ENCODE results near the gene PTPRQ. TPM values are rescaled to one million over a fixed set of nuclear protein-coding genes. Genes with fewer than 3 reads are reported as not detected.

PTPRQ gene
- total RNA-seq, 5 donors from 2014 or later (not counting 1 experiment from before 2014, with no cell fraction given): not detected

GRCh38 chr12:80636832-80637231 lies 192.8 kb downstream of the PTPRQ start:
- Mint-ChIP-seq H3K4me3 (no peak overlapping the region), H3K27me3 (no peaks in the 10 kb centered on the region), H3K9me3 (peaks cover 1 to 10% (median 7%) of the 10 kb centered on the region in 3 donors), H3K36me3 (no peaks in the 10 kb centered on the region), H3K4me1 (no peaks in the 10 kb centered on the region), H3K27ac (no peak overlapping the region)
- no peaks in the 10 kb centered on the region for H3K36me3 ChIP-seq (ENCODE audit: control insufficient read depth in 2 of 2, extremely low read depth in 1 of 2, insufficient read depth in 1 of 2, low read length in 1 of 2)
- H3K4me3 ChIP-seq (ENCODE audit: control insufficient read depth in 1 of 2, extremely low read depth in 1 of 2, low read length in 1 of 2): no peak overlapping the region
- H3K9me3 ChIP-seq: no peaks in the 10 kb centered on the region
- WGBS (ENCODE audit: insufficient coverage): no CpG with 5 or more reads among the region's 4 CpGs
- ATAC-seq (replicated peaks in 1 of 4): no peak
- no peaks in the 10 kb centered on the region for H3K27me3 ChIP-seq (replicated peaks in 1 of 2; ENCODE audit: control insufficient read depth in 2 of 2, extremely low read depth in 1 of 2, insufficient read depth in 2 of 2, low read length in 1 of 2)
- ChIA-PET POLR2A (no interaction called here), CTCF (no interaction called here)
- no peaks in the 10 kb centered on the region for H3K4me1 ChIP-seq (ENCODE audit: control insufficient read depth in 1 of 2, extremely low read depth in 1 of 2, insufficient read depth in 2 of 2, low read length in 2 of 2)
- no peak overlapping the region for H3K27ac ChIP-seq (ENCODE audit: low read length)
- DNase-seq: no peak

DNA sequence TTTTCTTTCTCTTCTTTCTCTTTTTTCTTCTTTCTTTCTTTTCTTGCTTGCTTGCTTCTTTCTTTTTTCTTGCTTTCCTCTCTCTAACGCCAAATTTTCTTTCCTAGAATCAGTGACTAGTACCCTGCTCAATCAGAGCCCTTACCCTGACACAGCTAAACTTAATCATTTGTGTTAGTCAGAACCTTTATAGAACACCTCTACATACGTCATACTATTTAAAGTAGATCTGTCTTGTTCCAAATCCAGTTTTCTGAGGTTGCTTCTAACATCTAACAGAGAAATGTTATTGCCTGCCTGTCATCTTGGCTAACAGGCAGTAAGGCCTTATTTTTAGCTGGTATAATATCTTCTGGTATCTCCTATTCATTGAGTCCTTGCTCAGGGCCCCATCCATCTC lies 197.9 kb downstream of the PTPRQ start:
- H3K27me3 Mint-ChIP-seq: no peaks in the 10 kb centered on the region
- H3K4me3 Mint-ChIP-seq: no peak overlapping the region
- Histone ChIP-seq H3K27me3 (replicated peaks in 1 of 2; ENCODE audit: control insufficient read depth in 2 of 2, extremely low read depth in 1 of 2, insufficient read depth in 2 of 2, low read length in 1 of 2) (no peaks in the 10 kb centered on the region), H3K4me3 (ENCODE audit: control insufficient read depth in 1 of 2, extremely low read depth in 1 of 2, low read length in 1 of 2) (no peak overlapping the region), H3K4me1 (ENCODE audit: control insufficient read depth in 1 of 2, extremely low read depth in 1 of 2, insufficient read depth in 2 of 2, low read length in 2 of 2) (no peaks in the 10 kb centered on the region), H3K9me3 (no peaks in the 10 kb centered on the region), H3K27ac (ENCODE audit: low read length) (no peak overlapping the region), H3K36me3 (ENCODE audit: control insufficient read depth in 2 of 2, extremely low read depth in 1 of 2, insufficient read depth in 1 of 2, low read length in 1 of 2) (no peaks in the 10 kb centered on the region)
- H3K9me3 Mint-ChIP-seq: peaks cover 8 to 15% (median 12%) of the 10 kb centered on the region in 3 donors
- no peaks in the 10 kb centered on the region for H3K36me3 Mint-ChIP-seq
- no peak for ATAC-seq (replicated peaks in 1 of 4)
- CTCF ChIA-PET: no interaction called here
- POLR2A ChIA-PET: no interaction called here
- no peak for DNase-seq
- H3K4me1 Mint-ChIP-seq: no peaks in the 10 kb centered on the region
- no peak overlapping the region for H3K27ac Mint-ChIP-seq
- WGBS (ENCODE audit: insufficient coverage): no CpG with 5 or more reads among the region's 2 CpGs

GRCh38 chr12:80643961-80644360 lies 199.9 kb downstream of the PTPRQ start:
- no peak overlapping the region for H3K4me3 ChIP-seq (ENCODE audit: control insufficient read depth in 1 of 2, extremely low read depth in 1 of 2, low read length in 1 of 2)
- Mint-ChIP-seq H3K4me1 (no peaks in the 10 kb centered on the region), H3K4me3 (no peak overlapping the region), H3K27ac (no peak overlapping the region), H3K9me3 (peaks cover 7 to 13% (median 8%) of the 10 kb centered on the region in 3 donors), H3K36me3 (no peaks in the 10 kb centered on the region), H3K27me3 (no peaks in the 10 kb centered on the region)
- no peak for ATAC-seq (replicated peaks in 1 of 4)
- H3K27me3 ChIP-seq (replicated peaks in 1 of 2; ENCODE audit: control insufficient read depth in 2 of 2, extremely low read depth in 1 of 2, insufficient read depth in 2 of 2, low read length in 1 of 2): no peaks in the 10 kb centered on the region
- no peak for DNase-seq
- no peaks in the 10 kb centered on the region for H3K9me3 ChIP-seq
- no peak overlapping the region for H3K27ac ChIP-seq (ENCODE audit: low read length)
- ChIA-PET CTCF (no interaction called here), POLR2A (no interaction called here)
- H3K36me3 ChIP-seq (ENCODE audit: control insufficient read depth in 2 of 2, extremely low read depth in 1 of 2, insufficient read depth in 1 of 2, low read length in 1 of 2): no peaks in the 10 kb centered on the region
- no CpG with 5 or more reads among the region's 2 CpGs for WGBS (ENCODE audit: insufficient coverage)
- no peaks in the 10 kb centered on the region for H3K4me1 ChIP-seq (ENCODE audit: control insufficient read depth in 1 of 2, extremely low read depth in 1 of 2, insufficient read depth in 2 of 2, low read length in 2 of 2)

GRCh38 chr12:80648881-80649280 lies 204.8 kb downstream of the PTPRQ start:
- POLR2A ChIA-PET: no interaction called here
- Mint-ChIP-seq H3K4me3 (no peak overlapping the region), H3K27ac (no peak overlapping the region), H3K27me3 (no peaks in the 10 kb centered on the region), H3K9me3 (peaks cover 0 to 5% (median 3%) of the 10 kb centered on the region in 3 donors), H3K36me3 (no peaks in the 10 kb centered on the region), H3K4me1 (no peaks in the 10 kb centered on the region)
- ATAC-seq (replicated peaks in 1 of 4): no peak
- Histone ChIP-seq H3K4me1 (ENCODE audit: control insufficient read depth in 1 of 2, extremely low read depth in 1 of 2, insufficient read depth in 2 of 2, low read length in 2 of 2) (no peaks in the 10 kb centered on the region), H3K4me3 (ENCODE audit: control insufficient read depth in 1 of 2, extremely low read depth in 1 of 2, low read length in 1 of 2) (no peak overlapping the region), H3K27ac (ENCODE audit: low read length) (no peak overlapping the region), H3K27me3 (replicated peaks in 1 of 2; ENCODE audit: control insufficient read depth in 2 of 2, extremely low read depth in 1 of 2, insufficient read depth in 2 of 2, low read length in 1 of 2) (no peaks in the 10 kb centered on the region), H3K36me3 (ENCODE audit: control insufficient read depth in 2 of 2, extremely low read depth in 1 of 2, insufficient read depth in 1 of 2, low read length in 1 of 2) (no peaks in the 10 kb centered on the region), H3K9me3 (no peaks in the 10 kb centered on the region)
- CTCF ChIA-PET: no interaction called here
- WGBS (ENCODE audit: insufficient coverage): no CpG with 5 or more reads among the region's 1 CpG
- DNase-seq: no peak

DNA sequence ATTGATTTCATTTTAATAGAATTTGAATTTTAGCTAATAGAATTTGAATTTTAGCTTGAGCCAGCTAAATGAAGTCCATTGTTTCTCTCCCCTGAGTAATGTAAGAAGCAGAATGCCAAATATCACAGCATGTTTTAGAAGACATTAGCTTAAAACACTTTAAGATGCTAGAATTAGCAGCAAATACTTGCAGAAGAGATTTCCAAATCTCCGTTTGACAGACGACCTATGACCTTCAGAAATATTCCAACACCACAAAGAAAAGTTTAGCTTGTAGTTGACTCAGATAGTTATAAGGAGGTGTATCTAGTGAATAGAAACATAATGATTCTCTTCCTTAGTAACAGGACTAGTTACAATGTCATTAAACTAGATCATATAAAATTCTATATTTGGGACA lies 211.7 kb downstream of the PTPRQ start:
- ChIA-PET POLR2A (no interaction called here), CTCF (no interaction called here)
- Histone ChIP-seq H3K27ac (ENCODE audit: low read length) (no peak overlapping the region), H3K36me3 (ENCODE audit: control insufficient read depth in 2 of 2, extremely low read depth in 1 of 2, insufficient read depth in 1 of 2, low read length in 1 of 2) (no peaks in the 10 kb centered on the region), H3K9me3 (no peaks in the 10 kb centered on the region), H3K4me3 (ENCODE audit: control insufficient read depth in 1 of 2, extremely low read depth in 1 of 2, low read length in 1 of 2) (no peak overlapping the region), H3K4me1 (ENCODE audit: control insufficient read depth in 1 of 2, extremely low read depth in 1 of 2, insufficient read depth in 2 of 2, low read length in 2 of 2) (no peaks in the 10 kb centered on the region), H3K27me3 (replicated peaks in 1 of 2; ENCODE audit: control insufficient read depth in 2 of 2, extremely low read depth in 1 of 2, insufficient read depth in 2 of 2, low read length in 1 of 2) (no peaks in the 10 kb centered on the region)
- no peak overlapping the region for H3K27ac Mint-ChIP-seq
- no peaks in the 10 kb centered on the region for H3K36me3 Mint-ChIP-seq
- no peak for ATAC-seq (replicated peaks in 1 of 4)
- WGBS (ENCODE audit: insufficient coverage): no CpG with 5 or more reads among the region's 2 CpGs
- H3K4me3 Mint-ChIP-seq: no peak overlapping the region
- no peaks in the 10 kb centered on the region for H3K27me3 Mint-ChIP-seq
- H3K4me1 Mint-ChIP-seq: no peaks in the 10 kb centered on the region
- H3K9me3 Mint-ChIP-seq: peaks cover 5 to 8% (median 7%) of the 10 kb centered on the region in 3 donors
- no peak for DNase-seq

DNA sequence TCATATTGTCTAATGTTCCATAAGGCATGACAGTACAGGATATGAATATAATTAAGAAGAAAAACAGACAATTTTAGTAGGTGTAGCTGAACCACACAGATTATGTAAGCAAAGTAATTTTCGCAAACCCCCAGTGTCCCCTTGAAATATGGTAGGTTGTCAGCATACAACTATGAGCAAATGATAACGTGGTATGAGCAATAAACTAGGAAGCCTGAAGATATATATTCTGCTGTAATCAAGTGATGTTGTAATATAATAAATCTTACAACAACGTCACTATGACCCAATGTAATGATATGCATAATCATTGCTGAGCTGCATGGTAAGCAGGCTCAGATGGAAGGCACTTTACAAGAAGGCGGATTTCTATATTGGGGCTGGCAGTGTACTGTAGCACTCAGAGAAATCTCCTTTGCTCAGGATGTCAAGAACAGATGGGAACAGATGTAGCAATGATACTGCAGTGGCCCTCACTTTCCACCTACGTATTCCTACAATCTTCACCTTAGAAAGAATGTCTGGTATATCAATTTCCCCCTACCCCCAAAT lies 215.6 kb downstream of the PTPRQ start:
- Histone ChIP-seq H3K36me3 (ENCODE audit: control insufficient read depth in 2 of 2, extremely low read depth in 1 of 2, insufficient read depth in 1 of 2, low read length in 1 of 2) (no peaks in the 10 kb centered on the region), H3K9me3 (no peaks in the 10 kb centered on the region), H3K27ac (ENCODE audit: low read length) (no peak overlapping the region), H3K4me3 (ENCODE audit: control insufficient read depth in 1 of 2, extremely low read depth in 1 of 2, low read length in 1 of 2) (no peak overlapping the region), H3K4me1 (ENCODE audit: control insufficient read depth in 1 of 2, extremely low read depth in 1 of 2, insufficient read depth in 2 of 2, low read length in 2 of 2) (no peaks in the 10 kb centered on the region), H3K27me3 (replicated peaks in 1 of 2; ENCODE audit: control insufficient read depth in 2 of 2, extremely low read depth in 1 of 2, insufficient read depth in 2 of 2, low read length in 1 of 2) (no peaks in the 10 kb centered on the region)
- Mint-ChIP-seq H3K27ac (no peak overlapping the region), H3K36me3 (no peaks in the 10 kb centered on the region), H3K9me3 (peaks cover 4 to 8% (median 5%) of the 10 kb centered on the region in 3 donors), H3K4me1 (no peaks in the 10 kb centered on the region), H3K4me3 (no peak overlapping the region), H3K27me3 (no peaks in the 10 kb centered on the region)
- DNase-seq: no peak
- ChIA-PET POLR2A (no interaction called here), CTCF (no interaction called here)
- no CpG with 5 or more reads among the region's 5 CpGs for WGBS (ENCODE audit: insufficient coverage)
- no peak for ATAC-seq (replicated peaks in 1 of 4)

DNA sequence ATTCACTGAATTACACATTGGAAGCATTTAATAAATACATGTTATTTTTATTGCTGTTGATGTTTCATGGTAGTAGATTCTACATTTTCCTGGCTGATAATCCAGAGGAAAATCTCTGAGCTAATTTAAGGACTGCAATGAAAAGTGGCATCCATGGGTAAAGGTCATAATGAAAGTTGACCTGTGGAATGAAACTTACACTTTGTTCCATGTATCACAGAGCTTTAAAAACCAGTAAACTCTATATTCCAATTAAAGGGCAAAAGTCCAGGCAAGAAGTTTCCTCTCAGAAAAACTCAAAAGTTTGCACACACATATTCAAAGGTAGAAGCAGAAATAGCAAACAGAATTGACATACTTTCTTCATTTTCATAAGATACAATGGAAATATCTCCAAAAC lies 218.6 kb downstream of the PTPRQ start:
- Mint-ChIP-seq H3K27ac (no peak overlapping the region), H3K36me3 (no peaks in the 10 kb centered on the region), H3K9me3 (peaks cover 8 to 20% (median 13%) of the 10 kb centered on the region in 3 donors), H3K4me1 (no peaks in the 10 kb centered on the region), H3K4me3 (no peak overlapping the region), H3K27me3 (no peaks in the 10 kb centered on the region)
- ATAC-seq (replicated peaks in 1 of 4) (no peak), DNase-seq (no peak)
- H3K27ac ChIP-seq (ENCODE audit: low read length): no peak overlapping the region
- ChIA-PET CTCF (no interaction called here), POLR2A (no interaction called here)
- no peak overlapping the region for H3K4me3 ChIP-seq (ENCODE audit: control insufficient read depth in 1 of 2, extremely low read depth in 1 of 2, low read length in 1 of 2)
- no peaks in the 10 kb centered on the region for H3K4me1 ChIP-seq (ENCODE audit: control insufficient read depth in 1 of 2, extremely low read depth in 1 of 2, insufficient read depth in 2 of 2, low read length in 2 of 2)
- no peaks in the 10 kb centered on the region for H3K36me3 ChIP-seq (ENCODE audit: control insufficient read depth in 2 of 2, extremely low read depth in 1 of 2, insufficient read depth in 1 of 2, low read length in 1 of 2)
- no peaks in the 10 kb centered on the region for H3K27me3 ChIP-seq (replicated peaks in 1 of 2; ENCODE audit: control insufficient read depth in 2 of 2, extremely low read depth in 1 of 2, insufficient read depth in 2 of 2, low read length in 1 of 2)
- H3K9me3 ChIP-seq: no peaks in the 10 kb centered on the region

Measured in T-cell (primary cell).